SU-DHL-6 (cell line): ENCODE results near the gene HUS1B.

Source experiments
- CTCF ChIP-seq: fragments of 200-600 bp; sonication (generic); IDR thresholded peaks from one replicate; pipeline ENCODE4 v1.5.1; 2017; ENCODE audit warnings: antibody characterized with exemption, mild to moderate bottlenecking, low read length, moderate library complexity; ENCODE audit not compliant: insufficient read depth, poor library complexity, severe bottlenecking
- EZH2phosphoT487 ChIP-seq: fragments of 200-600 bp; sonication (generic), shearing (Covaris generic); conservative IDR thresholded peaks from 2 replicates; pipeline ENCODE4 v1.6.1; 2018; ENCODE audit warnings: mild to moderate bottlenecking, antibody characterized with exemption, low read length, moderate library complexity, mixed read lengths

GRCh38 chr6:624979-625378 is 31.9 kb downstream of the HUS1B start:
- TF ChIP-seq CTCF (no peak), EZH2phosphoT487 (no peak)
